ENCODE results near the gene RBM33. TPM values are rescaled to one million over a fixed set of nuclear protein-coding genes. Genes with fewer than 3 reads are reported as not detected.

Gene RBM33
- total and polyA plus RNA-seq, 4 donors = 4.1 to 80.0 (median 47.2) TPM

DNA sequence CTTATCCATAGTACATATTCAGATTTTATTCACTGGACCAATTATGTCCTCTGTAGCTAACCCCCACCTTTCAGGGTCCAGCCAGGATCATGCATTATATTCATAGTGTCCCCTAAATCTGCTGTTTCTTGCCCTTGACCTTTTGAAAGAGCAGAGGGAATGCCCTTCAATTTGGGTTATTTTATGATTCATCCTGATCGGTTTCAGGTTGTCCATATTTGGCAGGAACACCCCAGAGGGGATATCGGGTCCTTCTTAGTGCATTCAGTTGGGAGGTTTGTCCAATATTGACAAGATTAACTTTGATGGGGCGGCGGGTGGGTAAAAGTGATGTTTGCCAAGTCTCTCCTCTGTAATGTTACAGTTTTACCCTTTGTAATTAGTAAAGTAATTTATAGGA, 106.9 kb downstream of the RBM33 start:
- WGBS, 2 donors = 92% methylated on average over 4 of the region's 4 CpGs
- no peak overlapping the region for H3K4me3 ChIP-seq (ENCODE audit: low read length in 2 of 2)
- H3K36me3 ChIP-seq (ENCODE audit: control insufficient read depth in 1 of 2, insufficient read depth in 2 of 2, low read length in 1 of 2) = peaks cover 0 to 1% of the 10 kb centered on the region in 2 donors
- no peak overlapping the region for H3K27ac ChIP-seq (ENCODE audit: low read depth in 1 of 2, low read length in 2 of 2)
- ATAC-seq (ENCODE audit: low FRiP score) (no peak), DNase-seq (no peak)
- H3K4me1 ChIP-seq (ENCODE audit: control insufficient read depth in 1 of 2, insufficient read depth in 2 of 2, low read length in 2 of 2) = no peaks in the 10 kb centered on the region
- no peaks in the 10 kb centered on the region for H3K9me3 ChIP-seq (ENCODE audit: control insufficient read depth, low read length)
- H3K27me3 ChIP-seq (ENCODE audit: control insufficient read depth in 1 of 2, insufficient read depth in 2 of 2, low read length in 1 of 2) = no peaks in the 10 kb centered on the region
- intact Hi-C loops (cut with DNase I) = no loop called here

DNA sequence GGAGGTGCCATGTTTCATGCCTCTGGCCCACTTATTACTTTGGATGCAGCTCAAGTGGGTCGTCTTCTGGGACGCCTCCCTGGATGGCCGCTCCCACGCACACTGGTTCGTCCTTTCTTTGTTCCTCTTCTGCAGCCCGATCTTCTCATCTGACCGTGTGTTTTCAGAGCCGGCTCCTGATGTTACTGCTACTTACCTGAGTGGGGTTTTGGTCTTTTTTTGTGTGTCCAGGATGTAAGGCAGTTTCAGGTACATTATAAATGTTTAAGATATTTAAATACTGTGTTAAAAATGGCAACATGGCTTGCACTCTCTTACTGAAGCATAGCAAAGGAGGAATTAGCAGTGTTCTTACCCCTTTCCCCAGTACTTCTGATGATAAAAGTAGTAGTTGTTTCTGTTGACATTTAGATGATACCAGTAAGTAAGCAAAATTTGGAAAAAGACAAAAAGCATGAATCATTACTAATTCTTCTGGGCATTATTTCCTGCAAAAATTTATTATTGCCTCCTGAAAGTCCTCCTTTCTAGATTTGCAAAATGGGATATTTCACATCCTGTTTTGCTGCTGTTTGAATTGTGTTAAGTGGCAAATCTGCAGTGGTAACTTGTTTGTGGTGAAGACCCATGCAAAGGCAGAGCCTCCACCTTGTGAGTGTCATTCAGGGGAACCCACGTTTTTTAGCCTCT, 108.4 kb downstream of the RBM33 start:
- 87 to 92% methylated on average over 9 of the region's 9 CpGs for WGBS, 2 donors
- ATAC-seq (ENCODE audit: low FRiP score) = no peak

DNA sequence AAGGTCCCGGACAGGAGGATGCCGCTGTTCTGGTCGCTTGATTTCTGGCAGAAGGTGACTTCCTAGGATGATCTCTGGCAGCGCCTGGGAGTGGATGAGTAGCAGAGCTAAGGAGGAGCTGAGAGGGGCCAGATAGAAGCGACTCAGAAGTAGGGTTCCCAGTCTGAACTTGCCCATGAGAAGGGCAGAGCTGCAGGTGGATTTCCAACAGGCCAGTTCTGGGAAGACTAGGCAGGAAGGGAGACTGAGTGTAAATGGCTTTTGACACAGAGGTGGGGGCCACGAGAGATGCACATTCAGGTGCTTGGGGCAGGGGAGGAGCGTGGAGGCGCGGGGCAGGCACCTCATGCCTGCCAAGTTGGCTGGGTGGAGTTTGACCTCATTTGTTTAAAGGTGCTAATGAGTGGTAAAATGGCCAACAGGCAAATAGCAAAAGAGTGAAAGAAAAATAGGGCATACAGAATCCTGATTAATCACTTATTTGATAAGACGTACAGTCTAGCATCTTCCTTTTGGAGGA, 109.0 kb downstream of the RBM33 start:
- intact Hi-C loops (cut with DNase I) = no loop called here
- no peak for DNase-seq
- Histone ChIP-seq H3K4me1 (ENCODE audit: control insufficient read depth in 1 of 2, insufficient read depth in 2 of 2, low read length in 2 of 2) (no peaks in the 10 kb centered on the region), H3K9me3 (ENCODE audit: control insufficient read depth, low read length) (no peaks in the 10 kb centered on the region), H3K4me3 (ENCODE audit: low read length in 2 of 2) (no peak overlapping the region), H3K27me3 (ENCODE audit: control insufficient read depth in 1 of 2, insufficient read depth in 2 of 2, low read length in 1 of 2) (no peaks in the 10 kb centered on the region), H3K27ac (ENCODE audit: low read depth in 1 of 2, low read length in 2 of 2) (no peak overlapping the region), H3K36me3 (ENCODE audit: control insufficient read depth in 1 of 2, insufficient read depth in 2 of 2, low read length in 1 of 2) (no peaks in the 10 kb centered on the region)
- ATAC-seq (ENCODE audit: low FRiP score) = no peak
- 79 to 83% methylated on average over 10 of the region's 10 CpGs for WGBS, 2 donors

More for the DNA sequence above, 108.4 kb downstream of the RBM33 start:
- no peak for DNase-seq
- no peak overlapping the region for H3K27ac ChIP-seq (ENCODE audit: low read depth in 1 of 2, low read length in 2 of 2)
- no peaks in the 10 kb centered on the region for H3K36me3 ChIP-seq (ENCODE audit: control insufficient read depth in 1 of 2, insufficient read depth in 2 of 2, low read length in 1 of 2)
- no peaks in the 10 kb centered on the region for H3K4me1 ChIP-seq (ENCODE audit: control insufficient read depth in 1 of 2, insufficient read depth in 2 of 2, low read length in 2 of 2)
- no peak overlapping the region for H3K4me3 ChIP-seq (ENCODE audit: low read length in 2 of 2)
- H3K27me3 ChIP-seq (ENCODE audit: control insufficient read depth in 1 of 2, insufficient read depth in 2 of 2, low read length in 1 of 2) = no peaks in the 10 kb centered on the region
- intact Hi-C loops (cut with DNase I) = no loop called here
- H3K9me3 ChIP-seq (ENCODE audit: control insufficient read depth, low read length) = no peaks in the 10 kb centered on the region

DNA sequence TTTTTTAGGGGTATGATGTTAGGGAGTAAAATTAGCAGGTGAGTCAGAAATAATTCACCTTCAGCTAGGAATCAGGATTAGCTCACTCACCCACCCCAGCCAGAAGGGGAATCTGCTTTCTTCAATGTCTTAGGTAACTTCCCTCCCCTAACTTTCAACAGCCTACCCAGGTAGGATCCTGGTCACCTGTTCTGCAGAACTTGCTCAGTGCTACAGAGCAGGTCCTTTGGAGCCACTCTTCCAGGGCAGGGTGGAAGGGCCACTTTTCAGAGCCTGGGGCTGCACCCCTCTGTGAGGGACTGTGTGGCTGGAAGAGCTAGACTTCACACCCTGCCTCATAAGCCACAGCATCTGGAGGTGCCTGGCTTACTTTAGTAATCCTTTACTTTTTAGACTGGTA, 109.7 kb downstream of the RBM33 start:
- intact Hi-C loops (cut with DNase I) = no loop called here
- H3K27me3 ChIP-seq (ENCODE audit: control insufficient read depth in 1 of 2, insufficient read depth in 2 of 2, low read length in 1 of 2) = no peaks in the 10 kb centered on the region
- no peak for ATAC-seq (ENCODE audit: low FRiP score)
- no peak for DNase-seq
- H3K36me3 ChIP-seq (ENCODE audit: control insufficient read depth in 1 of 2, insufficient read depth in 2 of 2, low read length in 1 of 2) = no peaks in the 10 kb centered on the region
- no peak overlapping the region for H3K27ac ChIP-seq (ENCODE audit: low read depth in 1 of 2, low read length in 2 of 2)
- no peaks in the 10 kb centered on the region for H3K4me1 ChIP-seq (ENCODE audit: control insufficient read depth in 1 of 2, insufficient read depth in 2 of 2, low read length in 2 of 2)
- H3K4me3 ChIP-seq (ENCODE audit: low read length in 2 of 2) = no peak overlapping the region
- no peaks in the 10 kb centered on the region for H3K9me3 ChIP-seq (ENCODE audit: control insufficient read depth, low read length)

DNA sequence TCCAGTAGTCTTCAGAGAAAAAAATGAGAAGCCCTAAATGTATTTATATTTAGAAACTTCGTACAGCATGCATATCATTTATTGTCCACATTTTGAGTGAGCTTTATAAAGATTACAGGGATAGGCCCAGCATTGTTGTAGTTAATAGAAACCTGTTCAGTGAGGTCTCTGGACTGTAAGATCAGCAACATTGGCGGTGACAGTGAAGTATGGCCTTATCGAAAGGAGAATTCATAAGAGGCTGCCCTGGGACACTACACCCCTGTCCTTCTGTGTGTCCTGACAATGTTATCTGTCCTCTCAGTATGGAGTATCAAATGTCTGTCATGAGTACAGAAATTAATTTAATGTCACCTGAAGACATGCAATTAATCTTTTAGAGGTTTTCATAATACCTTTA, 110.6 kb downstream of the RBM33 start:
- H3K27me3 ChIP-seq (ENCODE audit: control insufficient read depth in 1 of 2, insufficient read depth in 2 of 2, low read length in 1 of 2) = no peaks in the 10 kb centered on the region
- no peak overlapping the region for H3K4me3 ChIP-seq (ENCODE audit: low read length in 2 of 2)
- no peaks in the 10 kb centered on the region for H3K9me3 ChIP-seq (ENCODE audit: control insufficient read depth, low read length)
- no peak for DNase-seq
- no peaks in the 10 kb centered on the region for H3K36me3 ChIP-seq (ENCODE audit: control insufficient read depth in 1 of 2, insufficient read depth in 2 of 2, low read length in 1 of 2)
- H3K27ac ChIP-seq (ENCODE audit: low read depth in 1 of 2, low read length in 2 of 2) = no peak overlapping the region
- intact Hi-C loops (cut with DNase I) = no loop called here
- ATAC-seq (ENCODE audit: low FRiP score) = no peak
- no peaks in the 10 kb centered on the region for H3K4me1 ChIP-seq (ENCODE audit: control insufficient read depth in 1 of 2, insufficient read depth in 2 of 2, low read length in 2 of 2)
- 85 to 86% methylated on average over 3 of the region's 3 CpGs for WGBS, 2 donors

DNA sequence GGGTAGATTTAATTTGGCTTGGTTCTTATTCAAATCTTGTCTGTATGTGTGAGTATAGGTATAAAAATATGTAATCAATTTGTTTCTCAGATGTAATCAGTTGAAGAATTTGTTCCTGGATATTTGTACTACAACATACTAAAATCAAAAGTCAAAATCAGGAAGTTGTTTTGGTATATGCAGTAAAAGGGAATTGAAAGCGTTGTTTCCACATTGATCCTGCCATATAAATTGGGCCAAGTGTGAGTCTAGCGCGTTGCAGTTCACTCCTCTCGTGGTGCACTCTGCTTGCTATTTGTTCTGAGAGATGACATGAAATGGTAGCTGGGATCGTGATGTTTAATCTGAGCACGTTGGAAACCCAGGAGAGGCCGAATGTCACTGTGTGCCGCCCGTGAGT, 111.9 kb downstream of the RBM33 start:
- intact Hi-C loops (cut with DNase I) = no loop called here
- Histone ChIP-seq H3K27me3 (ENCODE audit: control insufficient read depth in 1 of 2, insufficient read depth in 2 of 2, low read length in 1 of 2) (no peaks in the 10 kb centered on the region), H3K9me3 (ENCODE audit: control insufficient read depth, low read length) (no peaks in the 10 kb centered on the region), H3K4me3 (ENCODE audit: low read length in 2 of 2) (no peak overlapping the region), H3K36me3 (ENCODE audit: control insufficient read depth in 1 of 2, insufficient read depth in 2 of 2, low read length in 1 of 2) (no peaks in the 10 kb centered on the region), H3K27ac (ENCODE audit: low read depth in 1 of 2, low read length in 2 of 2) (no peak overlapping the region), H3K4me1 (ENCODE audit: control insufficient read depth in 1 of 2, insufficient read depth in 2 of 2, low read length in 2 of 2) (no peaks in the 10 kb centered on the region)
- DNase-seq (no peak), ATAC-seq (ENCODE audit: low FRiP score) (no peak)
- WGBS, 2 donors = 92 to 94% methylated on average over 9 of the region's 9 CpGs

DNA sequence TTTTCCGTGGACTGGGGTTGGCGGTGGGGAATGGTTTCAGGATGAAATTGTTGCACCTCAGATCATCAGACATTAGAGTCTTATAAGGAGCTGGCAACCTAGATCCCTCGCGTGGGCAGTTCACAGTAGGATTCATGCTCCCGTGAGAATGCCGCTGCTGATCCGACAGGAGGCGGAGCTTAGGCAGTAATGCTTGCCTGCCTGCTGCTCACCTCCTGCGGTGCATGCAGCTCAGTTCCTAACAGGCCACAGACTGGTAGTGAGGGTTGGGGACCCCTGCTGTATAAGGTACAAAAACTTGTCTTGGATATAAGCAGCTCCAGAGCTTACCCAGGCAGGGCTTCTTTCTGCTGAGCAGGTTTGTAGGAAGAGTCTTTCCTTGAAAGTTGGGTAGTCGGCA, 113.9 kb downstream of the RBM33 start:
- DNase-seq (no peak), ATAC-seq (ENCODE audit: low FRiP score) (no peak)
- Histone ChIP-seq H3K36me3 (ENCODE audit: control insufficient read depth in 1 of 2, insufficient read depth in 2 of 2, low read length in 1 of 2) (no peaks in the 10 kb centered on the region), H3K27me3 (ENCODE audit: control insufficient read depth in 1 of 2, insufficient read depth in 2 of 2, low read length in 1 of 2) (no peaks in the 10 kb centered on the region), H3K9me3 (ENCODE audit: control insufficient read depth, low read length) (no peaks in the 10 kb centered on the region), H3K27ac (ENCODE audit: low read depth in 1 of 2, low read length in 2 of 2) (no peak overlapping the region), H3K4me3 (ENCODE audit: low read length in 2 of 2) (no peak overlapping the region), H3K4me1 (ENCODE audit: control insufficient read depth in 1 of 2, insufficient read depth in 2 of 2, low read length in 2 of 2) (no peaks in the 10 kb centered on the region)
- 80 to 84% methylated on average over 10 of the region's 10 CpGs for WGBS, 2 donors
- intact Hi-C loops (cut with DNase I) = no loop called here

DNA sequence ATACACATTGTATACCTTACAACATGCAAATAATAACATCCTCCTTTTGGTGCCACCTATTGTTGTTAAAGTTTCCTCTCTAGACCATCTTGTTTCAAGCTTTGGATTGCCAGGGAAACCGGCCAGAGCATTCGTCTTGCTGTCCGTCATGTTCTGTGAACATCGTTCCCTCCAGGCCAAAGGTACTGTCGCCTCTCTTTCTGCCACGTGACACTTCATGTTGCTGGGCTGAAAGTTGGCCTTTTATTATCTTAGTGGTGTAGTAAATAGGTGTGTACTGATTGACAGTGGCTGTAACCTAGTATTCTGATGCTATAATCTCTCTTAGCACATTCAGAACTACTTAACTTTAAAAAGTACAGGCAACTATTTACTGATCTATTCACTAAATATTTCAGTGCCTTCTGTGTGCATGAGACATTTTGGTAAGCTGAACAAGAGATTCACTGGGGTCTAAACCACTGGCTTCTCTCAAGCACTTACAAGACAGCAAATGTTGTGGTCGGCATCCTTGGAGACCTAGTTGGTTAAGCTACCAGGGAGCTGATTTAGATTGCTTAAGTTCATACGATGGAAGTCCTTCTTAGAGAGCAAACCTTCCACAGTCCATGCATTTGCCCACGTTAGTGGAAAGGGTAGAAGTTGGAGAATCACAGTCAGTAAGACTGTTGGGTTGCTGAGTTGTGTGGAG, 115.4 kb downstream of the RBM33 start:
- ATAC-seq (ENCODE audit: low FRiP score) = no peak
- WGBS, 2 donors = 89% methylated on average over 9 of the region's 9 CpGs

DNA sequence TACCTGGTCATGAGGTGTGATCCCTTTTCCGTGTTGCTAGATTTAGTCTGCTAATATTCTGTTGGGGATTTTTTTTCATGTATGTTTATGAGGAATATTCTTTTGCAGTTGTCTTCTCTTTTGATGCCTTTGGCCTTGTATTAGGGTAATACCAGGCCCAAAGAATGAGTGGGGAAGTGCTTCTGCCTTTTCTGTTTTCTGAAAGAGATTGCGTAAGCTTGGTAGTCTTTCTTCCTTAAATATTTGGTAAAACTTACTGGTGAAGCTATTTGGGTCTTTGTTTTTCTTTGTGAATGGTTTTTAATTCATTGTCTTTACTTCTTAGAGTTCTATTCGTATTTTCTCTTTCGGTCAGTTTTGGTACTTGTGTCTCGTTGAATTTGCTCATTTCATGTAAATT, 116.7 kb downstream of the RBM33 start:
- Histone ChIP-seq H3K27ac (ENCODE audit: low read depth in 1 of 2, low read length in 2 of 2) (no peak overlapping the region), H3K4me1 (ENCODE audit: control insufficient read depth in 1 of 2, insufficient read depth in 2 of 2, low read length in 2 of 2) (no peaks in the 10 kb centered on the region), H3K27me3 (ENCODE audit: control insufficient read depth in 1 of 2, insufficient read depth in 2 of 2, low read length in 1 of 2) (no peaks in the 10 kb centered on the region), H3K36me3 (ENCODE audit: control insufficient read depth in 1 of 2, insufficient read depth in 2 of 2, low read length in 1 of 2) (peaks cover 0 to 2% of the 10 kb centered on the region in 2 donors), H3K9me3 (ENCODE audit: control insufficient read depth, low read length) (no peaks in the 10 kb centered on the region), H3K4me3 (ENCODE audit: low read length in 2 of 2) (no peak overlapping the region)
- no peak for ATAC-seq (ENCODE audit: low FRiP score)
- intact Hi-C loops (cut with DNase I) = no loop called here
- no peak for DNase-seq
- WGBS, 2 donors = 93 to 94% methylated on average over 5 of the region's 5 CpGs

More for the DNA sequence above, 115.4 kb downstream of the RBM33 start:
- no peak overlapping the region for H3K4me3 ChIP-seq (ENCODE audit: low read length in 2 of 2)
- intact Hi-C loops (cut with DNase I) = no loop called here
- no peak for DNase-seq
- H3K9me3 ChIP-seq (ENCODE audit: control insufficient read depth, low read length) = no peaks in the 10 kb centered on the region
- no peak overlapping the region for H3K27ac ChIP-seq (ENCODE audit: low read depth in 1 of 2, low read length in 2 of 2)
- H3K27me3 ChIP-seq (ENCODE audit: control insufficient read depth in 1 of 2, insufficient read depth in 2 of 2, low read length in 1 of 2) = no peaks in the 10 kb centered on the region
- H3K36me3 ChIP-seq (ENCODE audit: control insufficient read depth in 1 of 2, insufficient read depth in 2 of 2, low read length in 1 of 2) = peaks cover 0 to 2% of the 10 kb centered on the region in 2 donors
- no peaks in the 10 kb centered on the region for H3K4me1 ChIP-seq (ENCODE audit: control insufficient read depth in 1 of 2, insufficient read depth in 2 of 2, low read length in 2 of 2)
